ENCODE data around the gene OLIG1. TPM values are rescaled to one million over a fixed set of nuclear protein-coding genes. Genes with fewer than 3 reads are reported as not detected.

Gene OLIG1
- total and polyA plus RNA-seq, 7 donors = 0.07 to 3.4 (median 0.34) TPM; not detected in 1

- Histone ChIP-seq H3K36me3 (ENCODE audit: insufficient read depth in 1 of 2, low read depth in 1 of 2) (no peaks in the 10 kb centered on the region), H3K9me3 (no peaks in the 10 kb centered on the region), H3K27me3 (ENCODE audit: insufficient read depth in 3 of 3, low read length in 2 of 3) (peaks cover 0 to 86% (median 17%) of the 10 kb centered on the region in 3 donors), H3K4me3 (peak overlapping the region; percentile 68), H3K27ac (no peak overlapping the region), H3K4me1 (peaks cover 14% of the 10 kb centered on the region)
- no peak for ATAC-seq
- no peak for DNase-seq
- intact Hi-C loops (cut with DNase I) = no loop called here
- WGBS, 3 donors = 2 to 3% (median 2%) methylated on average over 64 to 69 of the region's 69 CpGs
- TF ChIP-seq, protein P1, sequence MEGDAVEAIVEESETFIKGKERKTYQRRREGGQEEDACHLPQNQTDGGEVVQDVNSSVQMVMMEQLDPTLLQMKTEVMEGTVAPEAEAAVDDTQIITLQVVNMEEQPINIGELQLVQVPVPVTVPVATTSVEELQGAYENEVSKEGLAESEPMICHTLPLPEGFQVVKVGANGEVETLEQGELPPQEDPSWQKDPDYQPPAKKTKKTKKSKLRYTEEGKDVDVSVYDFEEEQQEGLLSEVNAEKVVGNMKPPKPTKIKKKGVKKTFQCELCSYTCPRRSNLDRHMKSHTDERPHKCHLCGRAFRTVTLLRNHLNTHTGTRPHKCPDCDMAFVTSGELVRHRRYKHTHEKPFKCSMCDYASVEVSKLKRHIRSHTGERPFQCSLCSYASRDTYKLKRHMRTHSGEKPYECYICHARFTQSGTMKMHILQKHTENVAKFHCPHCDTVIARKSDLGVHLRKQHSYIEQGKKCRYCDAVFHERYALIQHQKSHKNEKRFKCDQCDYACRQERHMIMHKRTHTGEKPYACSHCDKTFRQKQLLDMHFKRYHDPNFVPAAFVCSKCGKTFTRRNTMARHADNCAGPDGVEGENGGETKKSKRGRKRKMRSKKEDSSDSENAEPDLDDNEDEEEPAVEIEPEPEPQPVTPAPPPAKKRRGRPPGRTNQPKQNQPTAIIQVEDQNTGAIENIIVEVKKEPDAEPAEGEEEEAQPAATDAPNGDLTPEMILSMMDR (IDR thresholded peaks at IDR 0.05) = no peak
Measured at GRCh38 chr21:33070998-33071769, 1.2 kb downstream of the OLIG1 start.

- intact Hi-C loops (cut with DNase I) = no loop called here
- ATAC-seq = no peak
- WGBS, 3 donors = 12 to 32% (median 25%) methylated on average over 38 of the region's 38 CpGs
Measured at GRCh38 chr21:33071770-33072306, 1.9 kb downstream of the OLIG1 start.

GRCh38 chr21:33073636-33074035 is 3.7 kb downstream of the OLIG1 start:
- Histone ChIP-seq H3K27me3 (ENCODE audit: insufficient read depth in 3 of 3, low read length in 2 of 3) (peaks cover 0 to 66% (median 15%) of the 10 kb centered on the region in 3 donors), H3K4me1 (peaks cover 14% of the 10 kb centered on the region), H3K27ac (no peak overlapping the region), H3K36me3 (ENCODE audit: insufficient read depth in 1 of 2, low read depth in 1 of 2) (no peaks in the 10 kb centered on the region), H3K4me3 (no peak overlapping the region), H3K9me3 (no peaks in the 10 kb centered on the region)
- TF ChIP-seq, protein P1 (IDR thresholded peaks at IDR 0.05) = no peak
- ATAC-seq = no peak
- no peak for DNase-seq
- intact Hi-C loops (cut with DNase I) = no loop called here
- 77 to 90% (median 87%) methylated on average over 4 of the region's 4 CpGs for WGBS, 3 donors

More at GRCh38 chr21:33071770-33072306, 1.9 kb downstream of the OLIG1 start:
- TF ChIP-seq, protein P1 (IDR thresholded peaks at IDR 0.05) = no peak
- Histone ChIP-seq H3K4me3 (peak overlapping the region; percentile 68), H3K4me1 (peaks cover 14% of the 10 kb centered on the region), H3K27me3 (ENCODE audit: insufficient read depth in 3 of 3, low read length in 2 of 3) (peaks cover 0 to 83% (median 17%) of the 10 kb centered on the region in 3 donors), H3K27ac (no peak overlapping the region), H3K36me3 (ENCODE audit: insufficient read depth in 1 of 2, low read depth in 1 of 2) (no peaks in the 10 kb centered on the region), H3K9me3 (no peaks in the 10 kb centered on the region)
- no peak for DNase-seq

DNA sequence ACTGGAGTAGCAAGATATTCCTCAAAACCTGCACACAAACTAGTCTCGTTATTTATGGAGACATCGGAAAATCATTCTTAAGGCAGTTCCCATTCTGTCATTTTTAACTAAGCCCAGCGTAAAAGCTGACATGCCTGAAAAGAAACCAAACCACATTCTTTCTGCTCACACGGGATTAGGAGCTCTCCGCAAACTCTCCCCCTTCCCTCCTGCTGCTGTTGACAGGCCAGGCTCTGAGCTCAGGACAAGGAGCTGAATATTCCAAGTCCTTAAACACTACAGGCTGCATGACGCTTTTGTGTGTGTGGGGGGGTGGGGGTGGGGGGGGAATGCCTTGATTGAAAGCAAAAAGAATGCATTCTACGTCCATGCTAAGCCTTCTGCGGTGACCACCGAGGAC is 5.2 kb downstream of the OLIG1 start:
- no peaks in the 10 kb centered on the region for H3K36me3 ChIP-seq (ENCODE audit: insufficient read depth in 1 of 2, low read depth in 1 of 2)
- no peak overlapping the region for H3K4me3 ChIP-seq
- WGBS, 3 donors = 56 to 60% (median 59%) methylated on average over 9 of the region's 9 CpGs
- peaks cover 14% of the 10 kb centered on the region for H3K4me1 ChIP-seq
- intact Hi-C loops (cut with DNase I) = no loop called here
- no peak for DNase-seq
- peaks cover 0 to 56% (median 14%) of the 10 kb centered on the region in 3 donors for H3K27me3 ChIP-seq (ENCODE audit: insufficient read depth in 3 of 3, low read length in 2 of 3)
- H3K27ac ChIP-seq = no peak overlapping the region
- TF ChIP-seq, protein P1 (IDR thresholded peaks at IDR 0.05) = no peak
- H3K9me3 ChIP-seq = no peaks in the 10 kb centered on the region
- ATAC-seq = no peak

Data from psoas muscle (tissue), 8 donors.